A549 (cell line): ENCODE measurements around the gene ATG16L1. TPM values are rescaled to one million over a fixed set of nuclear protein-coding genes. Genes with fewer than 3 reads are reported as not detected.

ENCODE experiments used
- ATAC-seq, 2 experiments: fragments of 200-7000 bp in 1 of 2; fragments of >200 bp in 1 of 2; cut with Nextera tagmentation in 1 of 2; cut with Tn5 transposase in 1 of 2; 3 replicates each; pipeline versions ENCODE4 v1.8.0 to v1.9.1; 2018 to 2020; ENCODE audit warnings: mild to moderate bottlenecking in 1 of 2, moderate library complexity in 1 of 2
- CTCF ChIA-PET: fragments of 300-600 bp; sonication (Branson Sonifier 250); formaldehyde crosslinking; extraction: SDS; loops from one replicate; lab custom pipeline; 2021; ENCODE audit warnings: antibody characterized with exemption, inconsistent platforms; lab: Yijun Ruan, JAX
- POLR2A ChIA-PET: fragments of 350-600 bp; formaldehyde crosslinking; extraction: SDS; loops from one replicate; lab custom pipeline; 2021; ENCODE audit warnings: antibody characterized with exemption, inconsistent platforms; lab: Yijun Ruan, JAX
- DNase-seq, 2 experiments: peaks; one replicate each; pipeline versions ENCODE4 v3.0.0 to v3.0.0-alpha.2; 2011 to 2016; ENCODE audit warnings: low read depth in 1 of 2, low spot score in 1 of 2
- FAIRE-seq: peaks from 2 replicates; lab custom pipeline; 2011; peaks lifted over from hg19 to GRCh38; lab: Jason Lieb, UNC
- H3K27ac ChIP-seq, 2 experiments: fragments of >200 bp; sonication (Bioruptor Twin); formaldehyde crosslinking; 3 replicates each; pipeline ENCODE4 v1.5.1; 2016 to 2017
- H3K4me1 ChIP-seq: fragments of >200 bp; sonication (Bioruptor Twin); formaldehyde crosslinking; 3 replicates; pipeline ENCODE4 v1.6.1; 2016
- H3K4me2 ChIP-seq: fragments of >200 bp; sonication (Bioruptor Twin); formaldehyde crosslinking; 3 replicates; pipeline ENCODE4 v1.6.1; 2016
- H3K4me3 ChIP-seq: fragments of >200 bp; sonication (Bioruptor Twin); formaldehyde crosslinking; 3 replicates; pipeline ENCODE4 v1.5.1; 2016
- H3K9me3 ChIP-seq: fragments of >200 bp; sonication (Bioruptor Twin); formaldehyde crosslinking; 3 replicates; pipeline ENCODE4 v1.6.1; 2016
- CBX2 ChIP-seq: fragments of 200-600 bp; sonication (generic); IDR thresholded peaks from 2 replicates; pipeline ENCODE4 v1.6.1; 2016; ENCODE audit warnings: low read depth, mild to moderate bottlenecking, borderline replicate concordance
- ESRRA ChIP-seq: fragments of 150-350 bp; IDR thresholded peaks from 2 replicates; pipeline ENCODE4 v1.6.1; 2014; ENCODE audit warnings: mild to moderate bottlenecking, low read length, borderline replicate concordance
- FOSB ChIP-seq: fragments of 250-450 bp; sonication (Bioruptor Pico); IDR thresholded peaks from 2 replicates; pipeline ENCODE4 v1.5.0; 2020; ENCODE audit warnings: mild to moderate bottlenecking, moderate library complexity
- GATA3 ChIP-seq: IDR thresholded peaks from 2 replicates; pipeline ENCODE4 v1.6.1; 2012; ENCODE audit warnings: borderline replicate concordance
- HEYL ChIP-seq: fragments of 250-450 bp; sonication (Bioruptor Pico); IDR thresholded peaks from 2 replicates; pipeline ENCODE4 v1.8.0; 2021; ENCODE audit warnings: mild to moderate bottlenecking, moderate library complexity
- HMGXB4 ChIP-seq: fragments of 250-450 bp; sonication (Bioruptor Pico); IDR thresholded peaks from 2 replicates; pipeline ENCODE4 v1.5.0; 2021; ENCODE audit warnings: mild to moderate bottlenecking, moderate library complexity, borderline replicate concordance
- KDM5A ChIP-seq: fragments of 200-600 bp; sonication (generic); IDR thresholded peaks from 2 replicates; pipeline ENCODE4 v1.6.1; 2016; ENCODE audit warnings: antibody characterized with exemption, mild to moderate bottlenecking
- MYC ChIP-seq: IDR thresholded peaks from 2 replicates; pipeline ENCODE4 v1.6.1; 2012; ENCODE audit warnings: mild to moderate bottlenecking, inconsistent platforms, low read length, improper control_type of control experiment, borderline replicate concordance
- PHF8 ChIP-seq: fragments of 200-600 bp; sonication (generic); IDR thresholded peaks from 2 replicates; pipeline ENCODE4 v1.6.1; 2016; ENCODE audit warnings: low read depth, mild to moderate bottlenecking, antibody characterized with exemption, moderate library complexity, borderline replicate concordance
- RNF2 ChIP-seq: fragments of 200-600 bp; sonication (generic); IDR thresholded peaks from 2 replicates; pipeline ENCODE4 v1.6.1; 2016; ENCODE audit warnings: low read depth, mild to moderate bottlenecking, antibody characterized with exemption, moderate library complexity, borderline replicate concordance
- SMC3 ChIP-seq: fragments of >200 bp; sonication (Bioruptor Twin); formaldehyde crosslinking; IDR thresholded peaks from 3 replicates; pipeline ENCODE4 v1.6.1; 2018; ENCODE audit warnings: inconsistent platforms
- ZFP36 ChIP-seq: fragments of 450-650 bp; IDR thresholded peaks from 2 replicates; pipeline ENCODE4 v1.6.1; 2014; ENCODE audit warnings: borderline replicate concordance; ENCODE audit not compliant: partially characterized antibody
- WGBS: methylation state at CpG from one replicate; pipeline ENCODE4 v1.1.6; 2017; ENCODE audit errors: missing lambda C conversion rate; 5-methylcytosine and 5-hydroxymethylcytosine counted together
- polyA plus RNA-seq, 4 experiments: library from polyadenylated mRNA; depleted of rRNA in 3 of 4; stranded (reverse); fragments of >200 nt; fragmentation: RNase III in 1 of 4; extraction: RNeasy Plus Mini Kit Qiagen cat#74134 plus additional on column Dnase treatment in 1 of 4; gene quantifications; 2 replicates in 3 of 4; 3 replicates in 1 of 4; pipeline ENCODE4 v1.2.3, GENCODE V29; 2011 to 2017
- TF ChIP-seq, protein P1 (sequence below): fragments of 450-650 bp; IDR thresholded peaks from 2 replicates; pipeline ENCODE4 v1.6.1; 2014; ENCODE audit warnings: antibody characterized with exemption
- TF ChIP-seq, protein P2 (sequence below): fragments of >200 bp; sonication (Bioruptor Twin); formaldehyde crosslinking; IDR thresholded peaks from 3 replicates; pipeline ENCODE4 v1.5.1; 2016
- TF ChIP-seq, protein P3 (sequence below): fragments of 150-350 bp; IDR thresholded peaks from 2 replicates; pipeline ENCODE4 v1.6.1; 2014; ENCODE audit warnings: low read depth, mild to moderate bottlenecking, low read length
- TF ChIP-seq, protein P4 (sequence below): fragments of >200 bp; sonication (Bioruptor Twin); formaldehyde crosslinking; IDR thresholded peaks from 2 replicates; pipeline ENCODE4 v1.6.1; 2016
- TF ChIP-seq, protein P5 (sequence below): IDR thresholded peaks from 2 replicates; pipeline ENCODE4 v1.6.1; 2012

ATG16L1 gene
- polyA plus RNA-seq, 2 of the 4 experiments (the other 2 are of a cell fraction): 45.1 to 70.9 TPM

GRCh38 chr2:233234264-233234663, 17.2 kb upstream of the ATG16L1 start:
- FAIRE-seq: no peak
- 75% methylated on average over 2 of the region's 2 CpGs for WGBS
- CTCF ChIA-PET: interaction anchor here (1.3 to 2.3 kb wide), 3 partner anchors 13 to 629 kb away, joined by 3 to 8 read pairs (median 3); no protein-coding TSS in a partner anchor
- Histone ChIP-seq H3K9me3 (no peaks in the 10 kb centered on the region), H3K4me1 (no peaks in the 10 kb centered on the region), H3K27ac (no peak overlapping the region), H3K4me2 (no peak overlapping the region), H3K4me3 (no peak overlapping the region)
- TF ChIP-seq GATA3 (no peak), HEYL (CRISPR knock-in tag) (no peak), PHF8 (no peak)
- ATAC-seq: no peak
- no peak for DNase-seq
- POLR2A ChIA-PET: no interaction called here

DNA sequence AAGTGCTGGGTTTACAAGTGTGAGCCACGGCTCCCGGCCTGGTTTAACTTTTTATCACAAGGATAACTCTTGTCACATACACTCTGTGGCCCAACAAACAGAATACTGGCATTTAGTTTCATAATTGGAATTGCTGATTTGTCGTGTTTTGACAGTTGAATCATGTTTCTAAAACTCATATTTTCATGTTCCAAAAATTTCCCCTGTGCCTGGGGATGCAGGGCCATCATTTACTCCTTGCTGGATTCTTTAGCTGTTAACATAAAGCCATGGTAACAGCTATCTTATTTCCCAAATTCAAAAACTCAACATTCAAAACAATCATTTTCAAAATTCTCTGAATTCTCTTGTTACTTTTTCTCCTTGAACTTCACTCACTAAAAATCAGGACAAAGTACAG, 16.5 kb upstream of the ATG16L1 start:
- ATAC-seq: no peak
- ChIA-PET CTCF (interaction anchor here (1.2 to 2.3 kb wide), 4 partner anchors 12 to 629 kb away, joined by 3 to 8 read pairs (median 3); no protein-coding TSS in a partner anchor), POLR2A (no interaction called here)
- WGBS: 62% methylated on average over 3 of the region's 3 CpGs
- TF ChIP-seq, protein P1, sequence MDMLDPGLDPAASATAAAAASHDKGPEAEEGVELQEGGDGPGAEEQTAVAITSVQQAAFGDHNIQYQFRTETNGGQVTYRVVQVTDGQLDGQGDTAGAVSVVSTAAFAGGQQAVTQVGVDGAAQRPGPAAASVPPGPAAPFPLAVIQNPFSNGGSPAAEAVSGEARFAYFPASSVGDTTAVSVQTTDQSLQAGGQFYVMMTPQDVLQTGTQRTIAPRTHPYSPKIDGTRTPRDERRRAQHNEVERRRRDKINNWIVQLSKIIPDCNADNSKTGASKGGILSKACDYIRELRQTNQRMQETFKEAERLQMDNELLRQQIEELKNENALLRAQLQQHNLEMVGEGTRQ: no peak
- no peak for TF ChIP-seq CBX2
- TF ChIP-seq FOSB (CRISPR knock-in tag): no peak
- TF ChIP-seq ZFP36: no peak
- TF ChIP-seq, protein P2, sequence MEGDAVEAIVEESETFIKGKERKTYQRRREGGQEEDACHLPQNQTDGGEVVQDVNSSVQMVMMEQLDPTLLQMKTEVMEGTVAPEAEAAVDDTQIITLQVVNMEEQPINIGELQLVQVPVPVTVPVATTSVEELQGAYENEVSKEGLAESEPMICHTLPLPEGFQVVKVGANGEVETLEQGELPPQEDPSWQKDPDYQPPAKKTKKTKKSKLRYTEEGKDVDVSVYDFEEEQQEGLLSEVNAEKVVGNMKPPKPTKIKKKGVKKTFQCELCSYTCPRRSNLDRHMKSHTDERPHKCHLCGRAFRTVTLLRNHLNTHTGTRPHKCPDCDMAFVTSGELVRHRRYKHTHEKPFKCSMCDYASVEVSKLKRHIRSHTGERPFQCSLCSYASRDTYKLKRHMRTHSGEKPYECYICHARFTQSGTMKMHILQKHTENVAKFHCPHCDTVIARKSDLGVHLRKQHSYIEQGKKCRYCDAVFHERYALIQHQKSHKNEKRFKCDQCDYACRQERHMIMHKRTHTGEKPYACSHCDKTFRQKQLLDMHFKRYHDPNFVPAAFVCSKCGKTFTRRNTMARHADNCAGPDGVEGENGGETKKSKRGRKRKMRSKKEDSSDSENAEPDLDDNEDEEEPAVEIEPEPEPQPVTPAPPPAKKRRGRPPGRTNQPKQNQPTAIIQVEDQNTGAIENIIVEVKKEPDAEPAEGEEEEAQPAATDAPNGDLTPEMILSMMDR: no peak
- TF ChIP-seq KDM5A: no peak
- TF ChIP-seq, protein P3, sequence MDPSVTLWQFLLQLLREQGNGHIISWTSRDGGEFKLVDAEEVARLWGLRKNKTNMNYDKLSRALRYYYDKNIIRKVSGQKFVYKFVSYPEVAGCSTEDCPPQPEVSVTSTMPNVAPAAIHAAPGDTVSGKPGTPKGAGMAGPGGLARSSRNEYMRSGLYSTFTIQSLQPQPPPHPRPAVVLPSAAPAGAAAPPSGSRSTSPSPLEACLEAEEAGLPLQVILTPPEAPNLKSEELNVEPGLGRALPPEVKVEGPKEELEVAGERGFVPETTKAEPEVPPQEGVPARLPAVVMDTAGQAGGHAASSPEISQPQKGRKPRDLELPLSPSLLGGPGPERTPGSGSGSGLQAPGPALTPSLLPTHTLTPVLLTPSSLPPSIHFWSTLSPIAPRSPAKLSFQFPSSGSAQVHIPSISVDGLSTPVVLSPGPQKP: no peak
- no peak for TF ChIP-seq MYC
- TF ChIP-seq HEYL (CRISPR knock-in tag): no peak
- TF ChIP-seq, protein P4, sequence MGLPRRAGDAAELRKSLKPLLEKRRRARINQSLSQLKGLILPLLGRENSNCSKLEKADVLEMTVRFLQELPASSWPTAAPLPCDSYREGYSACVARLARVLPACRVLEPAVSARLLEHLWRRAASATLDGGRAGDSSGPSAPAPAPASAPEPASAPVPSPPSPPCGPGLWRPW: no peak
- TF ChIP-seq SMC3: no peak
- TF ChIP-seq PHF8: no peak
- TF ChIP-seq, protein P5, sequence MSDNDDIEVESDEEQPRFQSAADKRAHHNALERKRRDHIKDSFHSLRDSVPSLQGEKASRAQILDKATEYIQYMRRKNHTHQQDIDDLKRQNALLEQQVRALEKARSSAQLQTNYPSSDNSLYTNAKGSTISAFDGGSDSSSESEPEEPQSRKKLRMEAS: no peak
- no peak for TF ChIP-seq ESRRA
- no peak for TF ChIP-seq HMGXB4
- no peak for TF ChIP-seq RNF2
- no peak overlapping the region for H3K27ac ChIP-seq
- FAIRE-seq: no peak
- no peak overlapping the region for H3K4me3 ChIP-seq
- no peaks in the 10 kb centered on the region for H3K9me3 ChIP-seq
- no peak overlapping the region for H3K4me2 ChIP-seq
- DNase-seq: no peak
- no peaks in the 10 kb centered on the region for H3K4me1 ChIP-seq
